NT2/D1 (cell line): ENCODE data around the gene RANBP10.

Source experiments
- SUZ12 ChIP-seq: IDR thresholded peaks from 2 replicates; pipeline ENCODE4 v1.6.1; 2011; ENCODE audit not compliant: insufficient read length, insufficient read depth; ENCODE audit errors: extremely low read depth
- ZNF274 ChIP-seq: IDR thresholded peaks from 2 replicates; pipeline ENCODE4 v1.6.1; 2011; ENCODE audit warnings: mild to moderate bottlenecking, low read depth, low read length

GRCh38 chr16:67729636-67730248 is 76.6 kb downstream of the RANBP10 start:
- TF ChIP-seq ZNF274 (no peak), SUZ12 (no peak)
